Transverse colon (tissue), 4 donors: ENCODE data around the gene ICE2. TPM values are rescaled to one million over a fixed set of nuclear protein-coding genes. Genes with fewer than 3 reads are reported as not detected.

Experiments used
- DNase-seq: peaks from one replicate; pipeline ENCODE4 v3.0.0-alpha.2; 2019
- H3K27ac ChIP-seq, 4 donors: fragments of 200-600 bp; sonication (generic); 2 replicates each; pipeline ENCODE4 v1.5.1; 2016 to 2018; ENCODE audit warnings: inconsistent platforms in 4 of 4
- H3K27me3 ChIP-seq: fragments of 200-600 bp; sonication (generic); 2 replicates; pipeline ENCODE4 v1.5.1; 2017; ENCODE audit warnings: inconsistent platforms
- H3K36me3 ChIP-seq, 4 donors: fragments of 200-600 bp; sonication (generic); 2 replicates each; pipeline ENCODE4 v1.5.1; 2017 to 2019; ENCODE audit warnings: inconsistent platforms in 4 of 4
- H3K4me1 ChIP-seq, 4 donors: fragments of 200-600 bp; sonication (generic); 2 replicates each; pipeline ENCODE4 v1.5.1; 2017 to 2020; ENCODE audit warnings: inconsistent platforms in 4 of 4
- H3K4me3 ChIP-seq, 4 donors: fragments of 200-600 bp; sonication (generic); 1 replicate in 1 of 4; 2 replicates in 3 of 4; pipeline versions ENCODE4 v1.5.1 to v1.6.1; 2017 to 2019; ENCODE audit warnings: inconsistent platforms in 4 of 4
- H3K9me3 ChIP-seq, 2 donors: fragments of 200-600 bp; sonication (generic); 2 replicates each; pipeline ENCODE4 v1.5.1; 2017 to 2019; ENCODE audit warnings: inconsistent platforms in 2 of 2
- EP300 ChIP-seq: sonication (generic); formaldehyde crosslinking; IDR thresholded peaks from one replicate; pipeline ENCODE4 v1.6.1; 2017; ENCODE audit warnings: antibody characterized with exemption, low read depth
- POLR2A ChIP-seq: fragments of 450-650 bp; IDR thresholded peaks from one replicate; pipeline ENCODE4 v1.6.1; 2016; ENCODE audit warnings: antibody characterized with exemption, mild to moderate bottlenecking, moderate library complexity
- POLR2AphosphoS5 ChIP-seq, 3 donors: sonication (generic); formaldehyde crosslinking; IDR thresholded peaks; one replicate each; pipeline ENCODE4 v1.6.1; 2016; ENCODE audit warnings: antibody characterized with exemption in 3 of 3
- WGBS, 2 donors: methylation state at CpG; one replicate each; pipeline ENCODE4 v1.1.5; 2018; ENCODE audit warnings: low coverage in 1 of 2; 5-methylcytosine and 5-hydroxymethylcytosine counted together
- in situ Hi-C, 4 donors: fragments of 200-750 bp; cut with MboI; loops; one replicate each; pipeline versions ENCODE4 v1.15.0 to v1.15.1; 2017; ENCODE audit warnings: low sequenced_read_pairs in 3 of 4, low pct_ligation_motif_present in 1 of 4, low pct_unique_long_range_greater_than_20kb in 1 of 4
- intact Hi-C: fragments of 100-400 bp; cut with DNase I; formaldehyde crosslinking; loops from one replicate; pipeline ENCODE4 v1.15.1; 2023; ENCODE audit warnings: low total_unique reads
- total RNA-seq, 4 donors: library from RNA; depleted of rRNA; stranded (reverse); fragments of >200 nt; gene quantifications; one replicate each; pipeline ENCODE4 v1.1.0, GENCODE V29; 2016
- TF ChIP-seq, protein P1 (sequence below), 5 experiments: fragments of 200-600 bp in 3 of 5; fragments of 450-650 bp in 2 of 5; sonication (generic) in 3 of 5; IDR thresholded peaks; 1 replicate in 2 of 5; 2 replicates in 3 of 5; pipeline ENCODE4 v1.5.1; 2016 to 2017; ENCODE audit warnings: antibody characterized with exemption in 5 of 5, inconsistent platforms in 3 of 5, mild to moderate bottlenecking in 2 of 5, moderate library complexity in 1 of 5

Gene ICE2
- total RNA-seq, 4 donors from 2014 or later: 14.6 to 83.4 (median 26.5) TPM

DNA sequence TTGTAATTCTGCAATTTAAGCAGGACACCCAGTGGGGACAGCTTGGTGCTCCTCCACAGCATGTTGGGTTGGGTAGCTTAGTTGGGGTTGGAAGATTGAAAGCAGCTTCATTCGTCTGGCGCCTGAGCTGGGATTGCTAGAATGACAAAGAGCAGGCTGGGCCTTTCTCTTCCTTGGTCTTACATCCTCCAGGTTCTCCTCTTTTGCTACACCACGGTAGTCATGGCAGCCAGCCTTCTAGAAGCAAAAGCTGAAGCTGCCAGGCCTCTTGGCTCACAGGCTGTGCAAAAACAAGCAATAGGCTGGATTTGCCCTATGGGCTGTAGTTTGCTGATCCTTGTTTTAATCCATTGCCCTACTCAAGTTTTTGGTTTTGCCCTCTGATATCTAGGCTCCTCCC lies 78.0 kb downstream of the ICE2 start:
- peaks cover 0 to 37% (median 24%) of the 10 kb centered on the region in 4 donors for H3K4me1 ChIP-seq
- TF ChIP-seq POLR2A (no peak), POLR2AphosphoS5 (IDR thresholded peaks at IDR 0.05) (no peak), EP300 (no peak)
- TF ChIP-seq, protein P1, sequence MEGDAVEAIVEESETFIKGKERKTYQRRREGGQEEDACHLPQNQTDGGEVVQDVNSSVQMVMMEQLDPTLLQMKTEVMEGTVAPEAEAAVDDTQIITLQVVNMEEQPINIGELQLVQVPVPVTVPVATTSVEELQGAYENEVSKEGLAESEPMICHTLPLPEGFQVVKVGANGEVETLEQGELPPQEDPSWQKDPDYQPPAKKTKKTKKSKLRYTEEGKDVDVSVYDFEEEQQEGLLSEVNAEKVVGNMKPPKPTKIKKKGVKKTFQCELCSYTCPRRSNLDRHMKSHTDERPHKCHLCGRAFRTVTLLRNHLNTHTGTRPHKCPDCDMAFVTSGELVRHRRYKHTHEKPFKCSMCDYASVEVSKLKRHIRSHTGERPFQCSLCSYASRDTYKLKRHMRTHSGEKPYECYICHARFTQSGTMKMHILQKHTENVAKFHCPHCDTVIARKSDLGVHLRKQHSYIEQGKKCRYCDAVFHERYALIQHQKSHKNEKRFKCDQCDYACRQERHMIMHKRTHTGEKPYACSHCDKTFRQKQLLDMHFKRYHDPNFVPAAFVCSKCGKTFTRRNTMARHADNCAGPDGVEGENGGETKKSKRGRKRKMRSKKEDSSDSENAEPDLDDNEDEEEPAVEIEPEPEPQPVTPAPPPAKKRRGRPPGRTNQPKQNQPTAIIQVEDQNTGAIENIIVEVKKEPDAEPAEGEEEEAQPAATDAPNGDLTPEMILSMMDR (IDR thresholded peaks at IDR 0.05): no peak
- in situ Hi-C loops (no loop called here), intact Hi-C loops (no loop called here)
- H3K36me3 ChIP-seq: peaks cover 0 to under 1% (median 0%) of the 10 kb centered on the region in 4 donors
- DNase-seq: no peak
- no peak overlapping the region for H3K4me3 ChIP-seq
- H3K9me3 ChIP-seq: no peaks in the 10 kb centered on the region
- WGBS, 2 donors: 48% methylated on average over 3 of the region's 3 CpGs; no CpG with 5 or more reads in 1 of the 2 donors
- no peak overlapping the region for H3K27ac ChIP-seq
- H3K27me3 ChIP-seq: no peaks in the 10 kb centered on the region

DNA sequence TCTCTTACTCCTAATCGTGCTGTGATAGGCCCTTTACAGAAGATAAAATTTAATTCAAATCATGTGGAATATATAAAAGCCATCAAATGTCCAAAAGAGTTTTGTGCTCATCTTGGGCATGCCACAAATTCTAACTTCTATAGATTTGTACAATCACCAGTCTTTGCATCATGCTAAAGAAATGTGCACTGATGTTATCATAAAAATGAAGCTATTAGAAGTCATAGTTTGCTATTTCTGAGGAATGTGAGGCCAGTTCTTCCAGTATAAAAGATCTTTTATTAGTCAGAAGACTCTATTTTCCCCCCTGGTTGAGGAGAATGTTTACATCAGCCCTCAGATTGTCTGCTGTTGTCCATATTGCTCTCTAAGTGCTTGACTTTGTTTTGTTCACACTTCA lies 79.0 kb downstream of the ICE2 start:
- Histone ChIP-seq H3K9me3 (no peaks in the 10 kb centered on the region), H3K4me3 (no peak overlapping the region), H3K27me3 (no peaks in the 10 kb centered on the region), H3K4me1 (peaks cover 6 to 47% (median 34%) of the 10 kb centered on the region in 4 donors), H3K27ac (peak overlapping the region; percentile 97 to 99 (median 98)), H3K36me3 (peaks cover 0 to 5% (median 0%) of the 10 kb centered on the region in 4 donors)
- 67 to 73% methylated on average over 1 of the region's 1 CpG for WGBS, 2 donors
- no peak for DNase-seq
- TF ChIP-seq EP300 (no peak), POLR2AphosphoS5 (IDR thresholded peaks at IDR 0.05) (no peak), POLR2A (no peak)
- TF ChIP-seq, protein P1 (IDR thresholded peaks at IDR 0.05): no peak
- in situ Hi-C loops: no loop called here
- intact Hi-C loops: no loop called here

DNA sequence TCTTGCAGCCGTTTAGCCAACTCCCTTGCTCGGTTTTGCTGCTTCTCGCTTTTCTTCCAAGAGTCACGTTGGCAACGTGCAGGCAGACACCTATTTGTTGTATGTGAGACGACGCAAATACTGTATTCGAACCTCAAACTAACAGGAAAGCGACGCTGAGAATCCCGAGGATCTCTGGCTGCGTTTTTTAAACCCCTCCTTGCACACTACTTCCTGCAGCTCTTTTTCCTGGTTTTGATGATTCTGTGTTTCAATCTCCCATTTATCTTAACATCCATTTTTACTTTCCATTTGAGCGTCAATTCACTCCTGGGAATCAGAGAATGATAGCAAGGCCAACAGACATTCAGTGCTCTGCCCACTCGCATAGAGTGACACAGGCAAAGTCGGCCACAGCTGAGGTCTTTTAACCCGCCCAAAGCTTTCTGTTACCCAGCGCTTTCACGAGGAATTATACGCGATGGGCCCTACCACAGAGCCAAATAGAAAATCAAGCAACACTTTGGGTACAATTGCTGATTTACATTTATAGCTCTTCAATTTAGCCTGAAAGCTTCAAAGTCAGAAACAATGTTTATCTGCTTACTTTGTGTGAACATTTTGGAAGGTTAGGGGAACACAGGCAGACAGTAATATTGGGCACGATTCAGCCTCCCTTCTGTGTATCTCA lies 79.6 kb downstream of the ICE2 start:
- no peak for TF ChIP-seq EP300
- TF ChIP-seq POLR2A: no peak
- TF ChIP-seq, protein P1 (IDR thresholded peaks at IDR 0.05): no peak
- TF ChIP-seq POLR2AphosphoS5 (IDR thresholded peaks at IDR 0.05): no peak
- H3K4me1 ChIP-seq: peaks cover 11 to 53% (median 39%) of the 10 kb centered on the region in 4 donors
- H3K27ac ChIP-seq: peak overlapping the region; percentile 97 to 99 (median 98)
- 36 to 53% methylated on average over 15 to 21 of the region's 21 CpGs for WGBS, 2 donors
- peaks cover 0 to 5% (median 0%) of the 10 kb centered on the region in 4 donors for H3K36me3 ChIP-seq
- no peaks in the 10 kb centered on the region for H3K9me3 ChIP-seq
- DNase-seq: no peak
- intact Hi-C loops (no loop called here), in situ Hi-C loops (no loop called here)
- no peaks in the 10 kb centered on the region for H3K27me3 ChIP-seq
- H3K4me3 ChIP-seq: peak overlapping the region in 1 of 4 donors; percentile 94

DNA sequence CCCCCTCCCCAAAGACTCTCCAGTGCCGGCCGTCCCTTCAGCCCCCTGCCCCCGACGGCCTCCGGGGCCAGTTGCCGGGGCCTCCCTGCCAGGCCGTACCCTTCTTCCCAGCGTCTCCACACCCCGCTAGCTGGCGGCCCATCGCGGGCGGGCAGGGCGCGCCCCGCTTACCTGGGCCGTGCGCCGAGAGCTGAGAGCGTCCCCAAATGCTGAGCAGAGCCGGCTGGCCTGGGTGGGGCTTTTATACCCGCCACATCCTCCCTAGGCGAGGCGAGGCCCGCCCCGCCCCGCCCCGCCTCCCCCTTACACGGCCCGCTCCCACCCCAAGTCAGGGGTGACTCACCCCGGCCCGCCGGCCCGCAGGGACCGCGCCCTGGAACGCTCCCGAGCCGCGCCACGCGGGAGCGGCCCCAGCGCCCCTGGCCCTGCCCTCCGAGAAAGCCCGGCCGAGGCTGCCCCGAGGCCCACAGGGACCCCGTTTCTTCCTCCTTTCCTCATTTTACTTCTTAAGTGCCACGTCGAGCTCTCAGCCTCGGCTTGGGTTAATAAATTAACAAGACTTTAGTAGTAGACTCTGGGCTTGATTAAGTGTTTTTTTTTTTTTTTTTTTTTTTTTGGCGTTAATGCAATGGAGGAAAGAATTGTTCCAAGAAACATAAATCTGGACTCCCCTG lies 81.0 kb downstream of the ICE2 start, which contains the start of gene ANXA2:
TSS of gene ANXA2 (minus strand) at position 215 of the 674 bp plus-strand sequence. CDS start 11,911 bp downstream, outside the sequence.
- Histone ChIP-seq H3K9me3 (no peaks in the 10 kb centered on the region), H3K27ac (peak within 1 kb of the TSS; percentile 97 to 99 (median 98)), H3K36me3 (peaks cover 0 to 5% (median 0%) of the 10 kb centered on the region in 4 donors), H3K4me1 (peaks cover 21 to 63% (median 52%) of the 10 kb centered on the region in 4 donors), H3K27me3 (no peaks in the 10 kb centered on the region), H3K4me3 (peak within 1 kb of the TSS; percentile 79 to 94 (median 87))
- peak; percentile 92 for DNase-seq
- TF ChIP-seq, protein P1 (IDR thresholded peaks at IDR 0.05): no peak
- TF ChIP-seq EP300 (peak; percentile 62), POLR2A (peak; percentile 98), POLR2AphosphoS5 (IDR thresholded peaks at IDR 0.05) (peak; percentile 98 to 99 (median 99))
- WGBS, 2 donors: 0% methylated on average over 31 of the region's 53 CpGs; no CpG with 5 or more reads in 1 of the 2 donors
- in situ Hi-C loops (no loop called here), intact Hi-C loops (no loop called here)
